Keratinocyte (primary cell): ENCODE data around the gene DDX28.

Source experiments
- EZH2 ChIP-seq: IDR thresholded peaks from one replicate; pipeline ENCODE4 v1.6.1; 2012; ENCODE audit warnings: inconsistent platforms, mild to moderate bottlenecking, low read length, moderate library complexity
- TF ChIP-seq, protein P1 (sequence below), 3 experiments: IDR thresholded peaks in 1 of 3; conservative IDR thresholded peaks in 1 of 3; optimal IDR thresholded peaks in 1 of 3; 2 replicates in 2 of 3; 3 replicates in 1 of 3; pipeline versions ENCODE3 to v1.5.1; 2011; ENCODE audit warnings: low read length in 3 of 3, mild to moderate bottlenecking in 3 of 3, moderate library complexity in 2 of 3, control low read depth in 1 of 3, inconsistent platforms in 1 of 3; ENCODE audit not compliant: insufficient read depth in 2 of 3; ENCODE audit errors: extremely low read depth in 1 of 3

DNA sequence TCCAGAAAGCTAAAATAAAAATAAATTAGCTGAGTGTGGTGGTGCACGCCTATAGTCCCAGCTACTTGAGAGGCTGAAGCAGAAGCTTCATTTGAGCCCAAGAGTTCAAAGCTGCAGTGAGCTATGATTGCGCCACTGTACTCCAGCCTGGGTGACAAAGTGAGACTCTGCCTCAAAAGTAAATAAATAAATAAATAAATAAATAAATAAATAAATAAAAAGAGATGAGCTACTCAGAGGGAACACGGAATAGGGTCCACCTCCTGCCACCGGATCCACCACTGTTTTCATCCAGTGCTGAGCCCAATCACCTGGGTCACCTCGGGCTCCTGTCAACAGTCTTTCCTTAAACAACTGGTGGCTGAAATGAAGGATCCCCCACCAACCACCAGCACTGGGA is 36.1 kb downstream of the DDX28 start:
- no peak for TF ChIP-seq EZH2
- TF ChIP-seq, protein P1, sequence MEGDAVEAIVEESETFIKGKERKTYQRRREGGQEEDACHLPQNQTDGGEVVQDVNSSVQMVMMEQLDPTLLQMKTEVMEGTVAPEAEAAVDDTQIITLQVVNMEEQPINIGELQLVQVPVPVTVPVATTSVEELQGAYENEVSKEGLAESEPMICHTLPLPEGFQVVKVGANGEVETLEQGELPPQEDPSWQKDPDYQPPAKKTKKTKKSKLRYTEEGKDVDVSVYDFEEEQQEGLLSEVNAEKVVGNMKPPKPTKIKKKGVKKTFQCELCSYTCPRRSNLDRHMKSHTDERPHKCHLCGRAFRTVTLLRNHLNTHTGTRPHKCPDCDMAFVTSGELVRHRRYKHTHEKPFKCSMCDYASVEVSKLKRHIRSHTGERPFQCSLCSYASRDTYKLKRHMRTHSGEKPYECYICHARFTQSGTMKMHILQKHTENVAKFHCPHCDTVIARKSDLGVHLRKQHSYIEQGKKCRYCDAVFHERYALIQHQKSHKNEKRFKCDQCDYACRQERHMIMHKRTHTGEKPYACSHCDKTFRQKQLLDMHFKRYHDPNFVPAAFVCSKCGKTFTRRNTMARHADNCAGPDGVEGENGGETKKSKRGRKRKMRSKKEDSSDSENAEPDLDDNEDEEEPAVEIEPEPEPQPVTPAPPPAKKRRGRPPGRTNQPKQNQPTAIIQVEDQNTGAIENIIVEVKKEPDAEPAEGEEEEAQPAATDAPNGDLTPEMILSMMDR (optimal IDR thresholded peaks at IDR 0.05 in 1 of 3, IDR thresholded peaks at IDR 0.05 in 1 of 3, conservative IDR thresholded peaks at IDR 0.05 in 1 of 3; ENCODE audit: extremely low read depth in 1 of 3, insufficient read depth in 2 of 3, low read length in 3 of 3) = no peak
